Prostate gland (tissue), 2 donors: Measurements from ENCODE around the gene CSNK1D. TPM values are rescaled to one million over a fixed set of nuclear protein-coding genes. Genes with fewer than 3 reads are reported as not detected.

Experiments used
- DNase-seq: peaks from one replicate; pipeline ENCODE4 v3.0.0-alpha.2; 2019; ENCODE audit warnings: low spot score
- H3K27ac ChIP-seq, 2 donors: fragments of 200-600 bp; sonication (generic); 2 replicates each; pipeline ENCODE4 v1.5.1; 2017 to 2019
- H3K27me3 ChIP-seq: fragments of 200-600 bp; sonication (generic); replicated peaks from 2 replicates; pipeline ENCODE4 v1.5.1; 2019; ENCODE audit not compliant: insufficient read depth
- H3K36me3 ChIP-seq, 2 donors: fragments of 200-600 bp; sonication (generic); 1 replicate in 1 of 2; 2 replicates in 1 of 2; pipeline versions ENCODE4 v1.5.1 to v1.8.1; 2017 to 2019
- H3K4me1 ChIP-seq: fragments of 200-600 bp; sonication (generic); replicated peaks from 2 replicates; pipeline ENCODE4 v1.5.1; 2019
- H3K4me3 ChIP-seq, 2 donors: fragments of 200-600 bp; sonication (generic); 2 replicates each; pipeline ENCODE4 v1.5.1; 2017 to 2019
- H3K9me3 ChIP-seq: fragments of 200-600 bp; sonication (generic); 2 replicates; pipeline ENCODE4 v1.5.1; 2017
- POLR2A ChIP-seq: fragments of 450-650 bp; IDR thresholded peaks from one replicate; pipeline ENCODE4 v1.6.1; 2016; ENCODE audit warnings: antibody characterized with exemption, mild to moderate bottlenecking
- POLR2AphosphoS5 ChIP-seq: sonication (generic); formaldehyde crosslinking; IDR thresholded peaks from one replicate; pipeline ENCODE4 v1.6.1; 2017; ENCODE audit warnings: antibody characterized with exemption
- WGBS: methylation state at CpG from one replicate; pipeline ENCODE4 v1.1.5; 2018; 5-methylcytosine and 5-hydroxymethylcytosine counted together
- intact Hi-C: fragments of 100-400 bp; cut with DNase I; formaldehyde crosslinking; loops from one replicate; pipeline ENCODE4 v1.14.2; 2022
- total RNA-seq, 2 donors: library from RNA; depleted of rRNA; stranded (reverse); fragments of >200 nt; gene quantifications; one replicate each; pipeline ENCODE4 v1.1.0, GENCODE V29; 2016
- TF ChIP-seq, protein P1 (sequence below), 4 experiments: fragments of 200-600 bp in 2 of 4; fragments of 450-650 bp in 2 of 4; sonication (generic) in 2 of 4; IDR thresholded peaks; 1 replicate in 3 of 4; 2 replicates in 1 of 4; pipeline ENCODE4 v1.5.1; 2016 to 2019; ENCODE audit warnings: antibody characterized with exemption in 4 of 4, mild to moderate bottlenecking in 2 of 4, moderate library complexity in 2 of 4

The CSNK1D gene
- total RNA-seq, 2 donors from 2014 or later: 80.3 to 155 TPM

GRCh38 chr17:82201498-82201910 lies 72.0 kb downstream of the CSNK1D start:
- intact Hi-C loops: loop anchor here (10.0 kb wide), 1 partner anchor 213 kb away; the partner anchor contains the start of genes HEXD and OGFOD3
- 93% methylated on average over 23 of the region's 23 CpGs for WGBS
- Histone ChIP-seq H3K36me3 (no peaks in the 10 kb centered on the region), H3K9me3 (no peaks in the 10 kb centered on the region), H3K4me3 (no peak overlapping the region), H3K27ac (no peak overlapping the region), H3K4me1 (no peaks in the 10 kb centered on the region), H3K27me3 (no peaks in the 10 kb centered on the region)
- no peak for DNase-seq
- TF ChIP-seq POLR2AphosphoS5 (no peak), POLR2A (no peak)
- TF ChIP-seq, protein P1, sequence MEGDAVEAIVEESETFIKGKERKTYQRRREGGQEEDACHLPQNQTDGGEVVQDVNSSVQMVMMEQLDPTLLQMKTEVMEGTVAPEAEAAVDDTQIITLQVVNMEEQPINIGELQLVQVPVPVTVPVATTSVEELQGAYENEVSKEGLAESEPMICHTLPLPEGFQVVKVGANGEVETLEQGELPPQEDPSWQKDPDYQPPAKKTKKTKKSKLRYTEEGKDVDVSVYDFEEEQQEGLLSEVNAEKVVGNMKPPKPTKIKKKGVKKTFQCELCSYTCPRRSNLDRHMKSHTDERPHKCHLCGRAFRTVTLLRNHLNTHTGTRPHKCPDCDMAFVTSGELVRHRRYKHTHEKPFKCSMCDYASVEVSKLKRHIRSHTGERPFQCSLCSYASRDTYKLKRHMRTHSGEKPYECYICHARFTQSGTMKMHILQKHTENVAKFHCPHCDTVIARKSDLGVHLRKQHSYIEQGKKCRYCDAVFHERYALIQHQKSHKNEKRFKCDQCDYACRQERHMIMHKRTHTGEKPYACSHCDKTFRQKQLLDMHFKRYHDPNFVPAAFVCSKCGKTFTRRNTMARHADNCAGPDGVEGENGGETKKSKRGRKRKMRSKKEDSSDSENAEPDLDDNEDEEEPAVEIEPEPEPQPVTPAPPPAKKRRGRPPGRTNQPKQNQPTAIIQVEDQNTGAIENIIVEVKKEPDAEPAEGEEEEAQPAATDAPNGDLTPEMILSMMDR (IDR thresholded peaks at IDR 0.05): no peak

DNA sequence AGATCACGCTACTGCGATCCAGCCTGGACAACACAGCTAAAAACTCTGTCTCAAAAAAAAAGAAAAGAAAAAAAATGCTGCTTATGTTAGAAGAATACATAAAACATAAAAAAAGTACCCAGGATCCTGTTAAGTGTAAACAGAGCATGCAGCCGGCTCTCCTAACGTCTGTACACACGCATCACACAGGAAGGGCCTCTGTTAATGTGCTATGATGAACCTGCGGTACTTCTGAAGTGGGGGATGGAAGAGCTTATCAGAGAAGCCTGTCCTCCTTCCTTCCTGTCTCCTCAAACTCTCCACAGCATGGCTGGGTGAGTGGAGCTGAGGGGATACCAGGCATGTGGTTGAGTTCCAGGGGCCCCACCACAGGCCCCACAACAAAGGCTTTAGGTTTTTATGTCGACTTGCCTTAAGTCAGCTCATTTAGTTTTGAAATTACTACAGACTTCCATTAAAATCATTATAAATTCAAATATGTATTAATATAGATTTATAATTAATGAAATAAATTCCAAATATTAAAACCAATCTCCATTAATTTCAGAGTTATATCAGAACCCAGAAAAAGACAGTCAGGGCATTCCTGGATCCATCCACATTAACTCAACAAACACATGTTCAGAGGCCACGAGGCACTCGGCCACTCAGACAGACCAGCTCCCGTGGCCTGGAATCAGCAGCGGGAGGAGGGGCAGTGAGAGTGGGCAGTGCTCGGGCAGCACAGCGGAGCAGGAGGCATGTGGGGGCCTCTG lies 72.6 kb downstream of the CSNK1D start:
- Histone ChIP-seq H3K4me3 (no peak overlapping the region), H3K27me3 (no peaks in the 10 kb centered on the region), H3K4me1 (no peaks in the 10 kb centered on the region), H3K27ac (no peak overlapping the region), H3K9me3 (no peaks in the 10 kb centered on the region), H3K36me3 (no peaks in the 10 kb centered on the region)
- DNase-seq: no peak
- intact Hi-C loops: loop anchor here (10.0 kb wide), 1 partner anchor 214 kb away; the partner anchor contains the start of genes HEXD and OGFOD3
- TF ChIP-seq, protein P1 (IDR thresholded peaks at IDR 0.05): no peak
- TF ChIP-seq POLR2AphosphoS5: no peak
- no peak for TF ChIP-seq POLR2A
- WGBS: 85% methylated on average over 13 of the region's 13 CpGs

GRCh38 chr17:82200135-82200534 lies 73.4 kb downstream of the CSNK1D start:
- H3K27ac ChIP-seq: no peak overlapping the region
- no peak overlapping the region for H3K4me3 ChIP-seq
- H3K9me3 ChIP-seq: no peaks in the 10 kb centered on the region
- no peak for TF ChIP-seq POLR2A
- no peak for TF ChIP-seq POLR2AphosphoS5
- TF ChIP-seq, protein P1 (IDR thresholded peaks at IDR 0.05): no peak
- H3K27me3 ChIP-seq: no peaks in the 10 kb centered on the region
- no peaks in the 10 kb centered on the region for H3K36me3 ChIP-seq
- 96% methylated on average over 17 of the region's 17 CpGs for WGBS
- H3K4me1 ChIP-seq: no peaks in the 10 kb centered on the region
- DNase-seq: no peak
- intact Hi-C loops: loop anchor here (10.0 kb wide), 1 partner anchor 215 kb away; the partner anchor contains the start of genes HEXD and OGFOD3

GRCh38 chr17:82199496-82199895 lies 74.0 kb downstream of the CSNK1D start:
- DNase-seq: no peak
- no peaks in the 10 kb centered on the region for H3K9me3 ChIP-seq
- TF ChIP-seq, protein P1 (IDR thresholded peaks at IDR 0.05): no peak
- TF ChIP-seq POLR2A (no peak), POLR2AphosphoS5 (no peak)
- no peaks in the 10 kb centered on the region for H3K27me3 ChIP-seq
- no peak overlapping the region for H3K4me3 ChIP-seq
- no peaks in the 10 kb centered on the region for H3K36me3 ChIP-seq
- intact Hi-C loops: no loop called here
- H3K4me1 ChIP-seq: no peaks in the 10 kb centered on the region
- H3K27ac ChIP-seq: no peak overlapping the region
- 94% methylated on average over 12 of the region's 12 CpGs for WGBS

- no peaks in the 10 kb centered on the region for H3K9me3 ChIP-seq
- DNase-seq: no peak
- no peak overlapping the region for H3K4me3 ChIP-seq
- no peaks in the 10 kb centered on the region for H3K4me1 ChIP-seq
- no peaks in the 10 kb centered on the region for H3K27me3 ChIP-seq
- TF ChIP-seq, protein P1 (IDR thresholded peaks at IDR 0.05): no peak
- TF ChIP-seq POLR2A (no peak), POLR2AphosphoS5 (no peak)
- peaks cover 0 to 4% of the 10 kb centered on the region in 2 donors for H3K36me3 ChIP-seq
- intact Hi-C loops: no loop called here
- H3K27ac ChIP-seq: no peak overlapping the region
- WGBS: 95% methylated on average over 4 of the region's 4 CpGs
These were observed 75.4 kb downstream of the CSNK1D start for GRCh38 chr17:82198092-82198491.
